ENCODE data around the gene ASPRV1. TPM values are rescaled to one million over a fixed set of nuclear protein-coding genes. Genes with fewer than 3 reads are reported as not detected.

Gene ASPRV1
- polyA plus RNA-seq, 12 donors = 1.6 to 4.6 (median 2.8) TPM; not detected in 2

DNA sequence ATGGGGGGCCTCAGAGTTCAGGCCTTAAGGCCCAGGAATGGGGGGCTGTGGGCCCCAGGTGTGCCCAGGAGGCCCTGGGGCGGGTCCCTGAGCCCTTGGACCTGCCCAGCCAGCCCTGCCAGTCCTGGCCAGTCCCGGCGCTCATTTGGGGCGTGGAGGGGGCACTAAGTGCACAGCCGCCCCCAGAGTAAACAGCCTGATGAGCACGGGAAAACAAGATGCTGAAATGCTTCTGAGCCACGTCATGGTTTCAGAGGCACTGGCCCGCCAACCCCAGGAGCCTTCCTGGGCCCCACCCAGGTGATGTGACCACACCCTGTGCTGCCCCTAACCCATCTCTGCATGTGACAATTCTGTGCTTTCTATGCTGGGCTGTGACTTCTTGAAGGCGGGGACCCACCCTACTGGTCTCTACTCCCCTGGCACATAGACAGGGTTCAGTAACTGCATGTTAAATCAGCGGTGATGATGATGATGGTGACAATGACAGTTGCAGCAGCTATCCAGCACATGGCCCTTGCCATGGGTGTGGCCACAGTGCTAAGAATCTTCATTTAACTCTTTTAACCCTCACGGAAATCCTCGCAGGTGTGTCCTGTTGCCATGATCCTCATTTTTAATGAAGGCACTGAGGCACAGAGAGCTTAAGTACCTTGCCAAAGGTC is 28.1 kb upstream of the ASPRV1 start:
- DNase-seq = no peak

DNA sequence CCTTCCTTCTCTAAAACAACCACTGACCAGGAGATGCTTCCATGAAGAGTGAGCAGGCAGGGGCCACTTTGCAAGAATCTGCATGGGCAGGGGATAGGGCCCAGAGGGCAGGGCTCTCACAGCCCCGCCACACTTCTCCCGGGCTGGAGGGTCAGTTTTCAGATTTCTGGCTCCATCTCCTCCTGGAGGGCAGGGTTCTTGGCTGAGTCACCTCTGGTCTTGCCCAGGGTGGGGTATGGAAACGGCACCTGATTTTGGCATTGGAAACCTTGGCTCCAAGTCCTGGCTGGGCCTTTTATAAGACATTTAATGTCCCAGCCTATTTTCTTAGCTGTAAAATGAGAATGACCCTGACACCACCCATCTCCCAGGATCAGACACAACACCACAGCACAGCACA is 27.6 kb upstream of the ASPRV1 start:
- DNase-seq = no peak

DNA sequence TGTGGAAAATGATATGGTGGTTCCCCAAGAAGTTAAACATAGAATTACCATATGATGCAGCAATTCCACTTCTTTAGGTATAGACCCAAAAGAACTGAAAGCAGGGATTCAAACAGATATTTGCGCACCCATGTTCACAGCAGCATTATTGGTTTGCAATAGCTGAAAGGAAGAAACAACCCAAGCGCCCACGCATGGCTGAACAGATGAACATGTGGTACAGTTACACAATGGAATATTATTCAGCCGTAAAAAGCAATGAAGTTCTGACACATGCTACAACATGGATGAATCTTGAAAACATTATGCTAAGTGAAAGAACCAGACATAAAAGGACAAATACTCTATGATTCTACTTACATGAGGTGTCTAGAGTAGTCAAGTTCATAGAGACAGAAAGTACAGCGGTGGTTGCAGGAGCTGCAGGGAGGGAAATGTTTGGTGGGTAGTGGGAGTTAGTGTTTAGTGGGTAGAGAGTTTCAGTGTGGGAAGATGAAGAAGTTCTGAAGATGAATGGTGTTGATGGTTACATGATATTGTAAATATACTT is 26.7 kb upstream of the ASPRV1 start:
- no peak for DNase-seq

DNA sequence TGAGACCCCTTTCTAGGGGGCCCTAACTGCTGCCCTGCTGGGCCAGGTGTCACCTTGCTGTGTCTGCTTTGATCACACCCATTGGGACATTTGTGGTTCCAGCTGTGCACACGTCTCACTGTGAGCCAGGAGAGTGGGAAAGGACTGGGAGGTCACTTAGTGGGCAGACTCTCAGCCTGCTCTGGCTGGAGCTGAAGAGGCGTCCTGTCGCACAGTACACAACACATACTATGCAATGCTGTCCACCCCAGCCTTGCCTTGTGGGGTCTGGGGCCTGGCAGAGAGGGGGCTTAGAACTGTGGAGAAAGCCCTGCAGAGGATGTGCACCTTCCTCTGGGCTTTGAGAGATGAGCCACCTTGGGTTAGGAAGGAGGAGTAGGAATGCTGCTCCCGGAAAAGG is 25.3 kb upstream of the ASPRV1 start:
- no peak for DNase-seq

DNA sequence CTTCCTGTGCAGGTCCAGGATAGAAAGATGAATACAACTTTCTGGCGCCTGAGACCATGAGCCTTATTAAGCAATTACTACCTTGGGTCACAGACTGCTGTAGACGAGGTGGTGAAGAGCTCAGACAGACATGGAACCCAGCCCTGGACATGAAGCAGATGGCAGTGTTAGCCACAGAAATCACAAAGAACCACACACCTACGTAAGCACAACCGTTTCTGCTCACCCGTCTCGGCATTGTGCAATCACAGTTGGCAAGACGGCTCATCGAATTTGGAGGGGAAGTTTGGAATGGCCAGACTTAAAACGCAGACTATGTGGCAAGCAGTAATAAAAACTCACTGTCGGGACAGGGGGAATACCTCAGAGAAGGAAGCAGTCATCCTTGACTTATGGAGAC is 24.3 kb upstream of the ASPRV1 start:
- peak; percentile 20 for DNase-seq

DNA sequence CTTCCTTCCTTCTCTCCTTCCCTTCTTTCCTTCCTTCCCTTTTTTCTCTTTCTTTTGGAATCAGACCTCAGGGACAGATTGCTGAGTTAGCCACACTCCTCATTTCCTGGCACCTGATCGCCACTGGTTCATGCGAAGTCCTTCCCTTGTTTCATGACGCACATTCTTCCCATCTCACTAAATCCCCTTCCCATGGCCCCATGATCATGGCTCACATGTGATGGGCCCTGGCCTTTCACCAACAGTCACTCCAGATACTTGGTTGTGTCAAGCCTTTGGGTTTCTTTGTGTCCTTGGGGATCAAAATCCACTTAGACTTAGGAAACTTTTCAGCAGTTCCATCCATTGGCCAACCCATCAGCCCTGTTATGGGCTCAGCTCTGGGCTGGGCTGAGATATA is 23.8 kb upstream of the ASPRV1 start:
- DNase-seq = no peak

DNA sequence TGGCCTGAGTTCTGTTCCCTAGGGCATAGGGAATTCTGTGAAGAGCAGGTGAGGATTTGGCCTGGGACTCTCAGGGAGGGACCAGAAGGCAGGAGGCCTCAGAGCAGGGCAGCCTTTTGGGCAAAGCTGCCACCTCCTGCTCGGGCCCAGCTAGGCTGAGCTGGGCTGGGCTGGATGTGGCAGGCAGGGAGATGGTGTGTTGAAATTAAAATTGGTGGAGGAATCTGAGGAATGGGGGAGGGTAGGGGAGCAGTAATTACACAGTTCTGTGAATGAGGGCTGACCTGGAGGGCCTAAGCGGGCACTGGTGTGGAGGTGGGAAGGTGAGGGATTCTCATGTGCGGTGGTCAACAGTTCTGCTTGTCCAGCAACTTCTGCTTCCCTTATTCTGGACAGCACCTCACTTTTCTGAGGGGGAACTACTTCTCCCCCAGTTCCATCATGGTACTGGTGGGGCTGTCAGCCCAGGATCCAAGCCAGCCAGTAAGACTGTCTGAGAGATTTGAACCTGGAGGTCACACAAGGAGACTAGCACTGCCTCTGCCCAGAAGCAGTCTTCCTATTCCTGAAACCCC is 22.0 kb upstream of the ASPRV1 start:
- DNase-seq = no peak

DNA sequence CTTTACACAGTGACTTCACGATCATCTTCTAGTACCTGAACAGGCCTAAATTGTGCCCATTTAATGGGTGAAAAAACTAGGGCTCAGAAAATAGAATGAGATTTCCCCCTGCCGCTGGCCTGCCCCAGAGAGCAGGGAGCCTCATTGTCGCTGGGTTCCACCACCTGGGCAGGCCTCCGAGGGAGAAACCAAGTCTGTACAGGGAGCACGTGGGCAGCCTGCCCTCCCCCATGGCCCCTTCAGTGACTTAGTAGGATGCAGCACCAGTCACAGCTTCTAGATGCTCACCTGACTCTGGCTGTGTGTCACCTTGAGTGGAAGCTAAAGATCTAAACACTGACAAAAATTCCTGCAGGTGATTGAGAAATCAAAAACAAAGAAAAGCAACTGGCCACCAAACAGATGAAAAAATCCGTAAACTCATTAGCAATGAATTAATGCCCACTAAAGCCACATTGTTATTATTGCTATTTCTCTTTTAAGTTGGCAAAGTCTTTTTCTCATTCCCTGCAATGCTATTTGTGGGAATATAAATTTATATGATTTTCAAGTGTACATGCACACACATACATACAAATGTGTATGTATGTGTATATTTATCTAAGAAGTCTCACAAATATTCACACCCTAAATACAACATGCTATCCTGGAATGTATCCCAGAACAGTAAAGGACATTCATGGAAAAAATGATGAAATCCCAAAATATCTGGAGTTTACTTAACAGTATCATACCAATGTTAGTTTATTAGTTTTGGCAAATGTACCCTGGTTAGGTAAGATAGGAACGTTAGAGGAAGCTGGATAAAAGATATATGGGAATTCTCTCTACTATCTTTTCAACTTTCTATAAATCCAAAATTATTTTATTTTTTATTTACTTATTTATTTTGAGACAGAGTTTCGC is 18.7 kb upstream of the ASPRV1 start:
- DNase-seq = no peak

DNA sequence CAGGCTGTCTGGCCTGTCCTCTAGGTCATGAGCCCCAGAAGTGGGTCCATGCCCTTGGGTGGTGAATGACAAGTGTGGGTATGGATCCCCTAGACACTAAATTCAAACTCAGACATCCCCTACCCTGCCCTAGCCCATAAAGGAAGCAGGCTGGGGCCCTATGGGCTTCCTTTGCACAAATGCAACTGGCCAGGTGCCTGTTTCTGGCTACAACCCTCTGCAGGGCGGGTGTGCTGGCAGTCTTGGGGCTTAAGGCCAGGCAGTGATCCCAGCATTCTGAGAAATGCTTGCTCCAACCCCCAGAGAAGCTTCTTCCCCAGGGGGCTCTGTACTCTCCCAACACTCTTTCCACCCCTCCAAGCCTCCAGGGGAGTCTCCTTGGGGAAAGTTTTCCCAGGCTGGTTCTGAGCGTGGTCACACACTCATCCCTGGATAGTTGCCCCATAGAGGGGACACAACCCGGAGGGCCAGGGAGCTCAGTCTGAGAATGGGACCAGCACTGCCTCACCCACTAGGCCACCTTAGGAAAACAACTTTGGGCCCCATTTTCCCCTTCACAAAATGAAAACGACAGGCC is 16.6 kb upstream of the ASPRV1 start:
- no peak for DNase-seq

DNA sequence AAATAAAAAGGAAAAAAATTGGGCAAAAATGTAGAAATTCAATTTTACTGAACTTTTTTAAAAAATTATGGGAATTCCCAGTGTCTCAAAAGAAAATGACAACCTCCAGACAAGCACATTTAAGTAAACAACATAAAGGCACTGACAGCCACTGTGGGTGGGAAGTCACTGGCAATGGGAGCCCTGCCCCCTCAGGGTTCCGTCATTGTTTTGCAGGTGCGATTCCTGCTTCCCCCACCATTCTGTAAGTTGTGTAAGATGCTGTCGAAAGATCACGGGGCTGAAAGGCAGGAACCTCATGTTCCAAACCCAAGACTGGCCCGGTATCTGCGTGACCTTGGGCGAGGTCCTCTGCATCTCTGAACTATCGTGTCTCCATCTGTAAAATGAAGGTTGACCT is 15.8 kb upstream of the ASPRV1 start:
- DNase-seq = no peak

DNA sequence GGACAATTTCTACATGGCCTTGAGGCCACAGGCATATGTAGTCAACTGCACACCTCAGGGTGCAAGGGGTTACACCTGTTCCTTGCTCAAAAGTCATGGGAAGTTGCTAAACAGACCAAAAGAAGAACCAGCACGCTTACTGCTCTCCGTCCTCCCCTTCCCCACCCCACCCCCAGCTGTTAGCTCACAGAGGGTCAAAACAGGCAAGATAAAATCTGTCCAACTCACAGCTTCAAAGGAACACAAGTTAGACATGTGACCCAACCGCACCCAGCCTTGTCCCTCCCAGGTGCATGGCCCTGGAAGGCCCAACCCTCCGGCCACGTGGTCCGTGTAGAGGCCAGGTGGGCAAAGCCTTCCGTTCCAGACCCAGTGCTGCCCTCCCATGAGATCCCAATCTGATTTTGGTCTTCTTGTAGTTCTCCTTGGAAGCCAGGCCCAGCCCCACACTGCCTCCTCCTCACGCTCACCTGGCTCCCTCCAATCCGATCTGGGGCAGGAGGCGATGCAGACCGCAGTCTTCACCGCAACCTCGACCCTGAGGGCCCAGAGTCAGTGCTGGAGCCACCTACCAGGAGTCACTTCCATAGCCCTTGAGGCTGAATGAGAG is 14.5 kb upstream of the ASPRV1 start:
- no peak for DNase-seq

DNA sequence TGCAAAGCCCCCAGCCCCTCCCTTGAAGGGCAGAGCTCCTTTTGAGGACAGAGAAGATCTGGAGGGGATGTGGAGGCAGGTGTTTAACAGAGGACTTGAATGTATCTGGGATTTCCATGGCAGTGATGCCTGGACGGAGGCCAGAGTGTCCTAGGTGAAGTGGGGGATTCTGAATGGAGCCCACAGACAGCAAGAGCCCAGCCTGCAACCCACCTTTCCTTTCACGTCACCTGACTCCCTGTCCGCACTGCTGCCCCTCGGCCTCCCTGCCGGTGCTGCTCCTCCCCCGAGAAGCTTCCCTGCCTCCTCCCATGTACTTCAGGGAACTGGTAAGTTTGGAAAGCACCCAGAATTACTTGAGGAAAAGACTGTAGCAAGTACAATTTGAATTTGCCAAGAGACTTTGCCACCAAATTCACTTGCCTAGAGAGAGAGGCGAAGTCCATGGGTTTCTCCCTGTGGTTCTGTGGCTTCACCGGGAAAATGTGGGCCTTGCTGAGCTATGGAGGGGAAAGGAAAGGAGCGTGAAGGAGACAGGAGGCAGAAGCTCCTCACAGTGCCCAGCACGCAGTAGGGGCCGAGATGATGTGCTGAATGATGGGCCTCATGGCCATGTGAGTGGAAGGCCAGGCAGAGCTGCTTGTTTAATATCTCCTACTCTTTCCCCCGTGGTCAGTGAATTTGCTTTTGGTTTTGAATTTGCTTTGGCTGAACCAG is 13.9 kb upstream of the ASPRV1 start:
- no peak for DNase-seq

DNA sequence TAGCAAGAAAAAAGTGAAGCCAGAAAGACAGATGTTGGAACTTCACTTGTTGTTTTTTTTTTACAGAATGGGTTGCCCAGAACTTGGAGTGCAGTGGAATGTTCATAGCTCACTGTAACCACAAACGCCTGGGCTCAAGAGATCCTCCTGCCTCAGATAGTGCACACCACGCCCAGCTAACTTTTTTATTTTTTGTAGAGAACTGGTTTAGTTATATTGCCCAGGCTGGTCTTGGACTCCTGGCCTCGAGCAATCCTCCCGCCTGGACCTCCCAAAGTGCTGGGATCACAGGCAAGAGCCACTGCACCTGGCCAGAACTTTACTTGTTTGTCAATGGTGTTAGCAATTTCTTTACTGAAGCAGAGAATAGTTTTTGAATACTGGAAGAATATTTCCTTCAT is 11.9 kb upstream of the ASPRV1 start:
- no peak for DNase-seq

DNA sequence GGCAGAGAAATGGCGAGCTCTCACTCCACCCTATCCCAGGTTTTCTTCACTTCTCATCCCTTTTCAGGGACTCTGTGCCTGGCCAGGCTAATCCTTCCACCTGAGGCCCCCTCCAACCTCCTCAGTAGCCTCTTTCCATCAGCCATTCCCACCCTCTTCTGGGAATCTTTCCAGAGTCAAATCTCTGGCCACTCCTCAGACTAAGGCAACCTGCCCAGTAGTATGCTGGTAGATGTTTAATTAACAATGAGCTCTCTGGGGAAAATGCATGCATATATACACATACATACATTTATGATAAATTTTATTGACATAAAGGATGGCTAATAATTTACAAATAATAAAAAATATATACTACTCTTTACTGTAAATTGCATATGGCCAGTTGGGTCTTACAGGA is 11.4 kb upstream of the ASPRV1 start:
- DNase-seq = no peak

DNA sequence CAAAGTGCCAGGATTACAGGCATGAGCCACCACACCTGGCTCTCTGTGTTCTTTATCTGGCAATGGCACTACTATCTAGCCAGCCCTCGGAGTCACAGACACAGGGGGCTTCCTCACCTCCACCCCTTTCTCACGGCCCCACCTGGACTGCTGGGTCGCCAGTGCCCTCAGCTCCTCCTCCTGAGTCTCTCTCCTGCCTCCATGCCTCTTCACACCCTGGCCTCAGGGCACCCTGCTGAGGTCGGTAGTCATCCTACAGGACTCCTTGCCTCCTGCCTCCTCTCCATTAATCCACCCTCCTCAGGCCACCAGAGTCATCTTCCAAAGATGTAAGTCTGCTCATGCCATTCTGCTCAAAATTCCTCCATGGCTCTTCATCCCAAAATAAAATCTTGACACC is 8.6 kb upstream of the ASPRV1 start:
- DNase-seq = no peak

DNA sequence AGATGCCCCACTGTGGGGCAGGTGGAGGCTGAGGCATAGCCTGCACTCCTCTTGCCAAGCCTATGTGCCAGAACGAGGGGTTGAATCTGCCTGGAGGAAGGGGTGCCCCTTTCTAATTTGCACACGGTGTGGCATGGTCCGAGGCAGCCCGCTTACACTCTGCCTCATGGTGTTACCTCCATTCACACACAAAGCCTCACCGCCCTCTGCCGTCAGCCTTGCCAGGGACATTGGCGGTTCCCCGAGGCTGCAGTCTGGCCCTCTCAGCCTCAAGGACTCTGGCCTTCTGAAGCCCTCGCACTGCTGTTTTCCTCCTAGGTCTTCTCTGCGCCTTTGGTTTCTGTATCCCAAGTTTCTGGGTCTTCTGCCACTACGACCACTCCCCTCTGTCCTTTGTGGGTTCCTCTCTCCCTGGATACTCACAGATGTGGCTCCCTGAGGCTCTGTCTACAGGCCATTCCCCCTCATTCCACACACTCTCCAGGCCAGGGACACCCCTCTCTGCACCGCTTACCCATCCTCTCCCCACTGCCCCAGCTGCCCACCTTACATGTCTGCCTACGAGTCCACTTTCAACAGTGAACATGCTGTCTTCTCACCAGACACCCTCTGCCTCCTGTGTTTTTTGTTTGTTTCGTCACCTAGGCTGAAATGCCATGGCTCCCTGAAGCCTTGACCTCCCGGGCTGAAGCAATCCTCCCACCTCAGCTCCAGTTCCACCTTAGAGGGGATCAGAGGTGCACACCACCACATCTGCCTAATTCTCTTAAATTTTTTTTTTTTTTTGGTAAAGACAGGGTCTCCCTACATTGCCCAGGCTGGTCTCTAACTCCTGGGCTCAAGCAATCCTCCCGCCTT is 7.9 kb upstream of the ASPRV1 start:
- no peak for DNase-seq

DNA sequence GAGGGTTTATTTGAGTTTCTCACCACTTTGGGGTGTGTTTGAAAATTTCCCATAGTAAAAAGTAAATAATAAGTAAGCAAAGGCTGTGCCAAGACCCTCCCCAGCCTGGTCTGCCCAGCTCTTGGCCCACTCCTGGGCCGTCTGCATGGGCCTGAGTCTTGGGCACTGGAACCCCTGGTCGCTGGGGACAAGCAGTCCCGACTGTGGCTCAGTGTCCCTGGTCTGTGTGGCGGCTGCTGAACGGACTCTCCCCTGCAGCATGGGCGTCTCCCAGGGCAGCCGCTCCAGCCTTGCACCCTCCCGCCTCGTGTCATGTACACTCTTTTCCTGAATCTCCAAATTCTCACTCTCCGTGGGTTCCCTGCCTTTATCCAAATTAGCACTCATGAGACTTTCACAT is 7.2 kb upstream of the ASPRV1 start:
- no peak for DNase-seq

DNA sequence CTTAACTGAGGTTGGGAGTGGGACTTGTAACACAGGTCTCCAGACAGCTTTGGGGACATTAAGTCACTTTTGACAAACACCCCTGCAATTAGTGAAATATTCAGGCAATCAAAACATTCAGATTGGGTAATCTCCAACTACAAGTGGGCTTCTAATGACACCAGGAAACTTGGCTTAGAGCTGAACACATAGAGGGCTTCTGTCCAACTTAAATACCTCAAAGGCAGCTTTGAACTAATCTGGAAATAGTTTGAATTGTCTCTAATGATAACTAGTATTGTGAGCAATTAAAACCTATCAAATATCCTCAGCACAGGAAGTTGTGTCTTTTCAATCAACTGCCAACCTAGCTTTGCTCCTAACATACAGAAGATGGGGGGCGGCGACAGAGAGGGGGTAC is 5.1 kb upstream of the ASPRV1 start:
- no peak for DNase-seq

DNA sequence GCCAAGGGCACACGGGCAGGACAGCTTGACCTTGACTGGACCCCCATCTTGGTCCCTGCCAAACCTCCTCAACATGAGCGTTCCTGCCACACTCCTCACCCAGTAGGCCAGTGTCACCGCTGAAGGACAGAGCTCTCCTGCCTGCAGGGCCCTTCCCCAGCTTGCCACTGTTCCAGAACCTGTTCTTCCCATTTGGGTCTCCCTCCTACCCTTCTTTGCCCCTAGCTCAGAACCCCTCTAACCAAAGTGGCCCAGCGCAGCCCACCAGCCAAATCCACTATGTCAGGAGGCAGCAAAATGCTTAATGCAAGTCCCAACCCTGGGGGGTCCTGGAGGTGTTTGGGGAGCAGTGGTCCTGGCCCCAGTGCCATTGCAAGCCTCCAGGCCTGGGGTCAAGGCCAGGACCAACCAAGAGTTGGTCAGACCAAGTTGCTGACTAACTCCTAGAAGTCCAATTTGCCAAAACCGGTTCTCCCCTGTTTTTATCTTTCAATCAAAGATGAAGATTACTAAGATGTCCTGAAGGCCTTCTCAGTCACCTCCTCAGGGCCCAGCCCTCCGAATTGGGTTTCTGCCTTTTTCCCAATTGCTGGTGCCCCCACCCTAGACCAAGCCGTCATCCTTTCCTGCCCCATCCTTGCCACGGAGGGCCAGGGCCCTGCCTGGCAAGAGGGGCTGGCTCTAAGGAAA is 4.5 kb upstream of the ASPRV1 start:
- DNase-seq = no peak
